ENCODE measurements around the gene TPP2. TPM values are rescaled to one million over a fixed set of nuclear protein-coding genes. Genes with fewer than 3 reads are reported as not detected.
A peak's percentile ranks its signal among the peaks of the same experiment; 100 is the strongest.

The TPP2 gene
- total and polyA plus RNA-seq, 2 experiments from 2014 or later = 24.3 to 41.3 TPM

DNA sequence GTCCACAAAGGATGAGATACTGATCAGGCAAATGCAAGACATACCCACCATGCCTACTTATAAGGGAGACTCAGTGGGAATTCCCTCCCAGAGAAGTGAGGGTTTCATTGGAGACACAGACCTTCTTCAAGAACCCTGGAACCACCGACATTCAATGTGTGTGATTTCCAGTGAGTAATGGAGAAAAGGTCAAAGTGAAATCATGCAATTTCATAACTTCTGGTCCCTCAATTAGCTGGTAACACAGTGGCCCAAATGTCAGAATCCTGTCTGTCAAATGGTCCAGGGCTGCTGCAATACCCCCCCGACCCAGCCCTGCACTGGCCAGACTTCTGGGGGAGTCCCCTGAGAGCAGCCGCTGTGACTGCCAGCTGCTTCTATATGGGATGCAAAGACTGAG is 102.7 kb downstream of the TPP2 start:
- no peak overlapping the region for H2AFZ ChIP-seq
- in situ Hi-C loops (cut with MboI) = no loop called here
- H3K4me1 ChIP-seq (ENCODE audit: insufficient read depth) = peaks cover 15% of the 10 kb centered on the region
- H4K20me1 ChIP-seq (ENCODE audit: insufficient read depth) = no peaks in the 10 kb centered on the region
- no peak for TF ChIP-seq EZH2 (IDR thresholded peaks at IDR 0.05; ENCODE audit: insufficient read depth, poor library complexity, severe bottlenecking)
- TF ChIP-seq EZH2phosphoT487 (IDR thresholded peaks at IDR 0.05; ENCODE audit: insufficient read depth, low read depth) = no peak
- H3K4me2 ChIP-seq (ENCODE audit: unreplicated experiment) = no peak overlapping the region
- no peak for DNase-seq
- 60 to 67% methylated on average over 3 of the region's 3 CpGs for WGBS, 2 experiments (ENCODE audit: low coverage in 1 of 2, low lambda C conversion rate in 2 of 2, missing lambda C conversion rate in 2 of 2)
- H3K4me3 ChIP-seq = no peak overlapping the region
- H3K27me3 ChIP-seq (replicated peaks; ENCODE audit: insufficient read depth) = peaks cover 12% of the 10 kb centered on the region; the same call in 1 of the 2 replicates
- H3K27ac ChIP-seq = no peak overlapping the region
- H3K9ac ChIP-seq = no peak overlapping the region
- H3F3A ChIP-seq (ENCODE audit: insufficient read depth) = no peaks in the 10 kb centered on the region
- no peaks in the 10 kb centered on the region for H3K36me3 ChIP-seq (ENCODE audit: low read depth)
- no peaks in the 10 kb centered on the region for H3K79me2 ChIP-seq (ENCODE audit: insufficient read depth)
- H3K9me3 ChIP-seq (ENCODE audit: low read depth) = no peaks in the 10 kb centered on the region
- no peaks in the 10 kb centered on the region for H3K9me2 ChIP-seq (ENCODE audit: insufficient read depth)

DNA sequence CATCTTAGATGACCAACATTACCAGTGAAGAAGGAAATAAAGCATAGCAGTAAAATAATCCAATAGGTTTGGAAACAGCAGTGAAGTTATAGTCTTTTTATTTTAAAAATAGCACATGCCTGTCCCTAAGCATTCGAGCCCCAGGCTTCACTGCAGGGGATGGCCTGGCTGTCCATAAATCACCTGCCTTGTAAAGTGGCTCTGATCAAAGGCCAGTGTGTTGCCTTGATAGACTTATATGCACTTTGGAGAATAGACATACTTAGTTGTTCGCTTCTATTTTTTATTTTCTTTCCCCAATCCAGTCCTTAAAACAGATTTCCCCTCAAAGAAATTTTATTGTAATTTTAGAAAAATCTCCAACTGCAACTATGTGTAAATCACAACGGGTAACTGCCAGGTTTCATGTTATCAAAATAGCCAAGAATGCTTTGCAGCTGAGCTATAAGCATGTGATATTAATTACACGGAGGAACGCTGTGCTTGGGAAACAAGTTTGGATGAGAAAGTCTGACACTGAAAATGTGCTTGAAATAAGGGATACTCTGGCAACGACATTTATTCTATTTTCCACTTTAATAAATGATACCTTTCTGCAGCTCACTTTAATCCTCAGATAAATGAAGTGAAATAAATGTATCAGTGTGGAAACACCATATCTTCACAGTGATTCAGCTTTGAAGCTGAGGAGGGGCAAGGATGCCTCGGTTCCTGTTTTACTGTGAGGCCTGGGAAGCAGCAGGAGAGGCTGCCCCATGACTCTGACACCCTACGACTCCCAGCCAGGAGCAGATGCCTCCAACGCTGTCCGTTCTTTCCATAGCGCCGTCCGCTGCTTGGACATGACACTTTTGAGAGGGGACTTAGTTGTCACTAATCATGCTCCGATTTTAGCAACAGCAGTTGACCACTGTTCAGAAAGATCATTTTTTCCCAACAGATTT is 103.6 kb downstream of the TPP2 start:
- H3K79me2 ChIP-seq (ENCODE audit: insufficient read depth) = no peaks in the 10 kb centered on the region
- H4K20me1 ChIP-seq (ENCODE audit: insufficient read depth) = no peaks in the 10 kb centered on the region
- peaks cover 18% of the 10 kb centered on the region for H3K4me1 ChIP-seq (ENCODE audit: insufficient read depth)
- no peak overlapping the region for H3K27ac ChIP-seq
- in situ Hi-C loops (cut with MboI) = no loop called here
- no peak for TF ChIP-seq EZH2phosphoT487 (IDR thresholded peaks at IDR 0.05; ENCODE audit: insufficient read depth, low read depth)
- no peak for TF ChIP-seq EZH2 (IDR thresholded peaks at IDR 0.05; ENCODE audit: insufficient read depth, poor library complexity, severe bottlenecking)
- H2AFZ ChIP-seq = peak overlapping the region; percentile 9; the same call in 1 of the 2 replicates
- no peaks in the 10 kb centered on the region for H3K36me3 ChIP-seq (ENCODE audit: low read depth)
- H3K9me2 ChIP-seq (ENCODE audit: insufficient read depth) = no peaks in the 10 kb centered on the region
- no peaks in the 10 kb centered on the region for H3K9me3 ChIP-seq (ENCODE audit: low read depth)
- peak overlapping the region; percentile 32 for H3K4me2 ChIP-seq (ENCODE audit: unreplicated experiment)
- H3K9ac ChIP-seq = no peak overlapping the region
- 0 out of 2 replicates have a peak, but pooled peaks cover 6% of the 10 kb centered on the region for H3K27me3 ChIP-seq (replicated peaks; ENCODE audit: insufficient read depth)
- H3F3A ChIP-seq (ENCODE audit: insufficient read depth) = no peaks in the 10 kb centered on the region; the same call in 1 of the 2 replicates
- 9 to 15% methylated on average over 14 of the region's 14 CpGs for WGBS, 2 experiments (ENCODE audit: low coverage in 1 of 2, low lambda C conversion rate in 2 of 2, missing lambda C conversion rate in 2 of 2)
- no peak overlapping the region for H3K4me3 ChIP-seq
- peak; percentile 58 for DNase-seq

DNA sequence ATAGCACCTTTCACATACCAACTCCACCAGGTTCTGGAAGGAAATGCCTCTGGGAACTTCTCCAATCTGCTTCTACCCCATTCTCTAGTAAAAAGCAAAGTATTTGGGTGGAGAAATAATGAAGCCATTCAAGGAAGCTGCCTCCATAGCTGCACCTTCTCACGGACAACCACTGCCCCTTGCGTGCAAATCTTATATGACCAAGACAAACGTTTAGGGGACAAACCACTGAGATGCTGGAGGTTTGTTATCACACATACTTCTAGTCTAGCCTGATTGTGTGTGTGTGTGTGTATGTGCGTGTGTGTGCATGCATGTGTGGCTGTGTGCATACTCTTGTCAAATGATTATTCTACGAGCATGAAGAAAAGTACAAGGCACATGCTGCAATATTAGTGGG is 104.5 kb downstream of the TPP2 start:
- no peak overlapping the region for H3K27ac ChIP-seq
- H3K4me3 ChIP-seq = no peak overlapping the region
- H3K36me3 ChIP-seq (ENCODE audit: low read depth) = no peaks in the 10 kb centered on the region
- H3K4me2 ChIP-seq (ENCODE audit: unreplicated experiment) = no peak overlapping the region
- 0 out of 2 replicates have a peak, but pooled peaks cover 5% of the 10 kb centered on the region for H3K27me3 ChIP-seq (replicated peaks; ENCODE audit: insufficient read depth)
- H3K79me2 ChIP-seq (ENCODE audit: insufficient read depth) = no peaks in the 10 kb centered on the region
- no peak overlapping the region for H3K9ac ChIP-seq
- H3K9me2 ChIP-seq (ENCODE audit: insufficient read depth) = no peaks in the 10 kb centered on the region
- TF ChIP-seq EZH2phosphoT487 (IDR thresholded peaks at IDR 0.05; ENCODE audit: insufficient read depth, low read depth) (no peak), EZH2 (IDR thresholded peaks at IDR 0.05; ENCODE audit: insufficient read depth, poor library complexity, severe bottlenecking) (no peak)
- 94% methylated on average over 5 of the region's 5 CpGs for WGBS, 2 experiments (ENCODE audit: low coverage in 1 of 2, low lambda C conversion rate in 2 of 2, missing lambda C conversion rate in 2 of 2)
- H4K20me1 ChIP-seq (ENCODE audit: insufficient read depth) = no peaks in the 10 kb centered on the region
- DNase-seq = no peak
- no peaks in the 10 kb centered on the region for H3K9me3 ChIP-seq (ENCODE audit: low read depth)
- peaks cover 19% of the 10 kb centered on the region for H3K4me1 ChIP-seq (ENCODE audit: insufficient read depth)
- no peak overlapping the region for H2AFZ ChIP-seq
- in situ Hi-C loops (cut with MboI) = no loop called here
- H3F3A ChIP-seq (ENCODE audit: insufficient read depth) = no peaks in the 10 kb centered on the region; the same call in 1 of the 2 replicates

DNA sequence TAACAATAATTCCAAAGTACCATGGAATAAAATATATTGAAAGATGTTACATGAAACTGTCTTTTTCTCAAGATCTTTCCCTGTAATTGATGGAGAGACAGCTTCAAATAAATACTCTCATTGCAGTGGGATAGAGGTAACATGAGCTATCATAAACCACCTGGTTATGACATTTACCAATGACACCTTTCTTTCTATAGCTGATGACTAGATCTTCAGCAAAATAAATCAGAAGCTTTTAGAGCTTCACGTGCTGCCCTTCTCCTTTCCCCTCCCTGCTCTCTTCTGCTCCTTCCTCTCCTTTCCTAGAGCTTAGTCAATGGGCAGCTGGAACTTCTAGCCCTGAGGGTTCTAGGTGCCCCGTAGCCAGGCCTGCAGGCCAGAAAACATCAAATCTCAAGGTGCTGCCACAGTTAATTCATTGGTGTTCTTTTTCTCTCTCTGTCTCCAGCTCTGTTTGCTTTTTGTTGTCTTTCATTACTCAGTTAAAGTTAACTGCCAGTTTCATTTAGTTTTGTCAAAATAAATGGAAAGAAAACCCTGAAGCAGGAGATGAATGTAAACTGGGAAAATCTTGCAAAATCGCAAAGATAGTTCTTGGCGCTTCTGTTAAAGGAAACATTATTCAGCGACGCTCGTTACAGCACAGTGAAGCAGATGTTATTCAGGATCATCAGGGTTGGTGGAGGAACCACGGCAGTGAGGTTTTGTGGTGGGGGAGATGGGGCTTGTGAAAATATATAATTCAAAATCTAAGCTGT is 106.4 kb downstream of the TPP2 start:
- H3K9me2 ChIP-seq (ENCODE audit: insufficient read depth) = no peaks in the 10 kb centered on the region
- H3K36me3 ChIP-seq (ENCODE audit: low read depth) = no peaks in the 10 kb centered on the region
- H3K27ac ChIP-seq = no peak overlapping the region
- no peaks in the 10 kb centered on the region for H4K20me1 ChIP-seq (ENCODE audit: insufficient read depth)
- 0 out of 2 replicates have a peak overlapping the region, but pooled peaks have one; percentile 4 for H3K9ac ChIP-seq
- no peaks in the 10 kb centered on the region for H3K9me3 ChIP-seq (ENCODE audit: low read depth)
- in situ Hi-C loops (cut with MboI) = no loop called here
- no peaks in the 10 kb centered on the region for H3K79me2 ChIP-seq (ENCODE audit: insufficient read depth)
- WGBS, 2 experiments (ENCODE audit: low coverage in 1 of 2, low lambda C conversion rate in 2 of 2, missing lambda C conversion rate in 2 of 2) = 39 to 49% methylated on average over 8 of the region's 8 CpGs
- peaks cover 11% of the 10 kb centered on the region for H3F3A ChIP-seq (ENCODE audit: insufficient read depth)
- peaks cover 30% of the 10 kb centered on the region for H3K4me1 ChIP-seq (ENCODE audit: insufficient read depth)
- TF ChIP-seq EZH2phosphoT487 (IDR thresholded peaks at IDR 0.05; ENCODE audit: insufficient read depth, low read depth) (no peak), EZH2 (IDR thresholded peaks at IDR 0.05; ENCODE audit: insufficient read depth, poor library complexity, severe bottlenecking) (no peak)
- peak overlapping the region; percentile 74 for H2AFZ ChIP-seq
- H3K4me3 ChIP-seq = no peak overlapping the region
- H3K4me2 ChIP-seq (ENCODE audit: unreplicated experiment) = peak overlapping the region; percentile 4
- H3K27me3 ChIP-seq (replicated peaks; ENCODE audit: insufficient read depth) = no peaks in the 10 kb centered on the region
- peak; percentile 36 for DNase-seq
